Endothelial cell of umbilical vein (primary cell): ENCODE data around the gene SGCD. TPM values are rescaled to one million over a fixed set of nuclear protein-coding genes. Genes with fewer than 3 reads are reported as not detected.

Experiments used
- BruUV-seq: library from RNA; stranded (reverse); fragments of 400-500 nt; replicated peaks from 2 replicates; lab custom pipeline; 2021; lab: Mats Ljungman, UMichigan
- CTCF ChIA-PET: fragments of 300-600, 350-600 bp; sonication (Branson Sonifier 250); formaldehyde crosslinking; loops from one replicate; lab custom pipeline; 2021; ENCODE audit warnings: antibody characterized with exemption, inconsistent platforms; lab: Charles Lee
- POLR2A ChIA-PET: fragments of 300-600, 350-600 bp; sonication (Branson Sonifier 250); formaldehyde crosslinking; loops from one replicate; lab custom pipeline; 2021; ENCODE audit warnings: antibody characterized with exemption, inconsistent platforms; lab: Charles Lee
- DNase-seq: peaks from one replicate; pipeline ENCODE4 v3.0.0-alpha.2; 2011; ENCODE audit warnings: low read depth, low spot score
- FAIRE-seq: peaks from 2 replicates; lab custom pipeline; 2011; peaks lifted over from hg19 to GRCh38; lab: Jason Lieb, UNC
- H2AFZ ChIP-seq: 2 replicates; pipeline ENCODE4 v1.6.0; 2012; ENCODE audit warnings: low read depth, low read length, control low read depth, inconsistent platforms
- H3K27ac ChIP-seq: 2 replicates; pipeline ENCODE4 v1.5.1; 2011; ENCODE audit warnings: low read depth, mild to moderate bottlenecking, control low read depth, low read length, moderate library complexity; ENCODE audit not compliant: insufficient read depth
- H3K27me3 ChIP-seq, 2 experiments: 2 replicates each; pipeline versions ENCODE4 v1.6.0 to v1.6.1; 2011; ENCODE audit warnings: low read length in 2 of 2, mixed read lengths in 1 of 2; ENCODE audit not compliant: control insufficient read depth in 2 of 2, insufficient read depth in 2 of 2
- H3K36me3 ChIP-seq, 2 experiments: 2 replicates in 1 of 2; 3 replicates in 1 of 2; pipeline ENCODE4 v1.5.1; 2011; ENCODE audit warnings: low read length in 2 of 2, mild to moderate bottlenecking in 1 of 2, moderate library complexity in 1 of 2; ENCODE audit not compliant: control insufficient read depth in 2 of 2, insufficient read depth in 2 of 2; ENCODE audit errors: extremely low read depth in 1 of 2
- H3K4me1 ChIP-seq: 3 replicates; pipeline ENCODE4 v1.5.1; 2011; ENCODE audit warnings: mild to moderate bottlenecking, low read length; ENCODE audit not compliant: control insufficient read depth, insufficient read depth; ENCODE audit errors: extremely low read depth
- H3K4me2 ChIP-seq: 2 replicates; pipeline ENCODE4 v1.6.1; 2011; ENCODE audit warnings: low read length, control low read depth, mixed read lengths; ENCODE audit not compliant: insufficient read depth
- H3K4me3 ChIP-seq, 3 experiments: fragments of 200-600 bp in 1 of 3; sonication (generic), shearing (Covaris generic) in 1 of 3; replicated peaks in 1 of 3; 2 replicates each; pipeline ENCODE4 v1.5.1; 2011 to 2016; ENCODE audit warnings: control low read depth in 3 of 3, low read length in 3 of 3, mild to moderate bottlenecking in 2 of 3, inconsistent platforms in 1 of 3, low read depth in 1 of 3, moderate library complexity in 1 of 3; ENCODE audit not compliant: insufficient read depth in 1 of 3
- H3K79me2 ChIP-seq: 2 replicates; pipeline ENCODE4 v1.6.0; 2012; ENCODE audit warnings: low read length, inconsistent platforms; ENCODE audit not compliant: control insufficient read depth, insufficient read depth
- H3K9ac ChIP-seq: replicated peaks from 2 replicates; pipeline ENCODE3; 2011; ENCODE audit warnings: low read length, control low read depth; ENCODE audit not compliant: insufficient read depth; ENCODE audit errors: extremely low read depth
- H3K9me1 ChIP-seq: replicated peaks from 3 replicates; pipeline ENCODE4 v1.6.0; 2011; ENCODE audit warnings: mild to moderate bottlenecking, low read length; ENCODE audit not compliant: control insufficient read depth, insufficient read depth; ENCODE audit errors: extremely low read depth
- H3K9me3 ChIP-seq: replicated peaks from 2 replicates; pipeline ENCODE4 v1.5.1; 2012; ENCODE audit warnings: low read length, inconsistent platforms; ENCODE audit not compliant: control insufficient read depth, insufficient read depth
- H4K20me1 ChIP-seq: replicated peaks from 2 replicates; pipeline ENCODE3; 2011; ENCODE audit warnings: mild to moderate bottlenecking, low read length; ENCODE audit not compliant: control insufficient read depth, insufficient read depth; ENCODE audit errors: extremely low read depth
- CTCF ChIP-seq, 2 donors: IDR thresholded peaks; 1 replicate in 1 of 2; 2 replicates in 1 of 2; pipeline ENCODE4 v1.5.1; 2011; ENCODE audit warnings: low read length in 2 of 2, mild to moderate bottlenecking in 2 of 2, moderate library complexity in 2 of 2, control low read depth in 1 of 2, inconsistent platforms in 1 of 2, low read depth in 1 of 2; ENCODE audit not compliant: insufficient read depth in 1 of 2; ENCODE audit errors: extremely low read depth in 1 of 2
- EZH2 ChIP-seq: IDR thresholded peaks from 2 replicates; pipeline ENCODE4 v1.6.1; 2012; ENCODE audit warnings: borderline replicate concordance, low read depth, mild to moderate bottlenecking, moderate library complexity, low read length, inconsistent platforms; ENCODE audit not compliant: severe bottlenecking
- FOS ChIP-seq: IDR thresholded peaks from 2 replicates; pipeline ENCODE4 v1.6.1; 2011; ENCODE audit warnings: mild to moderate bottlenecking, low read length, moderate library complexity, borderline replicate concordance; ENCODE audit not compliant: insufficient read depth
- GATA2 ChIP-seq: IDR thresholded peaks from 2 replicates; pipeline ENCODE4 v1.7.0; 2011; ENCODE audit warnings: low read depth, mild to moderate bottlenecking, moderate library complexity, mixed read lengths, low read length; ENCODE audit not compliant: insufficient read length, insufficient read depth
- JUN ChIP-seq: IDR thresholded peaks from 2 replicates; pipeline ENCODE4 v1.6.1; 2011; ENCODE audit warnings: borderline replicate concordance, low read depth; ENCODE audit not compliant: insufficient read length, insufficient read depth
- MYC ChIP-seq: IDR thresholded peaks from one replicate; pipeline ENCODE4 v1.6.1; 2011; ENCODE audit warnings: mild to moderate bottlenecking, low read depth, low read length
- POLR2A ChIP-seq: IDR thresholded peaks from 2 replicates; pipeline ENCODE4 v1.6.1; 2012; ENCODE audit warnings: low read depth, mild to moderate bottlenecking, control low read depth, low read length
- POLR2AphosphoS5 ChIP-seq: IDR thresholded peaks from 2 replicates; pipeline ENCODE4 v1.6.1; 2012; ENCODE audit warnings: low read depth, mild to moderate bottlenecking, control low read depth, low read length, moderate library complexity; ENCODE audit not compliant: insufficient read depth
- dilution Hi-C: fragments of 300-500 bp; cut with MboI; formaldehyde crosslinking; loops from one replicate; pipeline ENCODE4 v1.15.0; 2019; ENCODE audit warnings: low sequenced_read_pairs; ENCODE audit not compliant: extremely low pct_ligation_motif_present
- intact Hi-C: fragments of 100-400 bp; cut with micrococcal nuclease; formaldehyde crosslinking; loops from one replicate; pipeline ENCODE4 v1.10.0; 2022
- polyA plus RNA-seq, 4 experiments: library from polyadenylated mRNA; depleted of rRNA in 3 of 4; stranded (reverse) in 3 of 4; unstranded in 1 of 4; fragments of >200 nt; gene quantifications; 2 replicates each; pipeline versions ENCODE4 v1.2.1 to v1.2.3, GENCODE V29; 2011 to 2012; ENCODE audit warnings: missing spikeins in 1 of 4
- total RNA-seq: library from RNA; stranded (reverse); gene quantifications from 2 replicates; pipeline ENCODE4 v1.2.3, GENCODE V29; 2021

Gene SGCD
- total and polyA plus RNA-seq, 2 donors (not counting 3 experiments of a cell fraction or from before 2014, with no cell fraction given), result not detected

GRCh38 chr5:156722358-156722757, 395.4 kb downstream of the SGCD start:
- no peak overlapping the region for H3K27ac ChIP-seq
- H3K79me2 ChIP-seq, result no peaks in the 10 kb centered on the region
- H3K9me3 ChIP-seq, result peaks cover 6% of the 10 kb centered on the region
- no peaks in the 10 kb centered on the region for H3K27me3 ChIP-seq
- POLR2A ChIA-PET, result no interaction called here
- no peak overlapping the region for H3K4me2 ChIP-seq
- H3K4me3 ChIP-seq, result no peak overlapping the region
- no peaks in the 10 kb centered on the region for H3K36me3 ChIP-seq
- no peaks in the 10 kb centered on the region for H4K20me1 ChIP-seq
- DNase-seq, result no peak
- BruUV-seq, result no TSS peak
- intact Hi-C loops (no loop called here), dilution Hi-C loops (no loop called here)
- no peak overlapping the region for H3K9ac ChIP-seq
- CTCF ChIA-PET, result no interaction called here
- no peak overlapping the region for H2AFZ ChIP-seq
- TF ChIP-seq POLR2A (no peak), GATA2 (no peak), JUN (no peak), CTCF (IDR thresholded peaks at IDR 0.05; ENCODE audit: extremely low read depth in 1 of 2, insufficient read depth in 1 of 2, low read depth in 1 of 2, low read length in 2 of 2) (no peak), POLR2AphosphoS5 (no peak), EZH2 (no peak), MYC (no peak), FOS (no peak)
- no peaks in the 10 kb centered on the region for H3K4me1 ChIP-seq
- H3K9me1 ChIP-seq, result no peaks in the 10 kb centered on the region
- FAIRE-seq, result no peak
